Activated naive CD8-positive, alpha-beta T cell treated with anti-CD3 and anti-CD28 coated beads, Interleukin-2, amount 50 U/mL, for 16 hours (primary cell): ENCODE measurements around the gene FBXL5.
"Not testable (repeated sequence)": the region's sequence is repeated elsewhere in the genome, so short reads cannot be mapped to it uniquely, and the experiment has no call there.

ENCODE experiments used
- DNase-seq: peaks from one replicate; pipeline ENCODE4 v3.0.0-alpha.2; 2020; ENCODE audit warnings: low read depth, low spot score

The FBXL5 gene

DNA sequence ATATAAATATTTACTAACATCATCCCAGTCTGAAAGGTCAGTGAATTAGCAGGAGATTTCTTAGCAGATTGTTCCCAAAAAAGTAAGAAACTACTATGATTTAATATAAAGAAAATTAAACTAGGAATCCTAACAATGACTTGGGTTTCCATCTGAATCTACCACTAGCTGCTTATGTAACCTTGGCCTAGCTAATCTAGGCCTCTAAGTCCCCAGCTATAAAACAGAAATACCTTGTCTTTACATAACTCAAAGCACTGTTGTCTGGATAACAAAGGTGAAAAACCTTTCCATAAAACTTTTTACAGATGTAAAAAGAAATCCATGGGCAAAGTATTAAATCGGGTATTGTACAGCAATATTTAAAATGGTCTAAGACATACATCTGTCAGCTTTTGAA lies 3.0 kb downstream of the FBXL5 start:
- DNase-seq = no peak

DNA sequence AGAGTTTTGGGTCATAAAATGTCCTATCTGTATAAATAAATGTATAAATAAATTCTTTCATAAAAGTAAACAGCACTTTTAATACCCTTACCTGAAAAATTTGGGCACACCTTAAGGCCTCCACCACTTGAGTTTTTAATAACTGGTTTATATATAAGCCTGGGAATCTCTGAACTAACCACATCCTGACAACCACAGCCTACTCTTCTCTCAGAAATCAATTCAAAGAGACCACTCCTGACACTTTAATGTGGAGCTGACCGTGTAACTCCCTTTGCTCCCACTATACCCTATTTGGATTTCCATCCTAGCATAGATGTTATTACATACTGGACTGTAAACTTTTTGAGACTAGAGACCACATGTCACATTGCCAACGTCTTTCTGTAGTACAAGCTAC lies 3.5 kb downstream of the FBXL5 start:
- DNase-seq = no peak

DNA sequence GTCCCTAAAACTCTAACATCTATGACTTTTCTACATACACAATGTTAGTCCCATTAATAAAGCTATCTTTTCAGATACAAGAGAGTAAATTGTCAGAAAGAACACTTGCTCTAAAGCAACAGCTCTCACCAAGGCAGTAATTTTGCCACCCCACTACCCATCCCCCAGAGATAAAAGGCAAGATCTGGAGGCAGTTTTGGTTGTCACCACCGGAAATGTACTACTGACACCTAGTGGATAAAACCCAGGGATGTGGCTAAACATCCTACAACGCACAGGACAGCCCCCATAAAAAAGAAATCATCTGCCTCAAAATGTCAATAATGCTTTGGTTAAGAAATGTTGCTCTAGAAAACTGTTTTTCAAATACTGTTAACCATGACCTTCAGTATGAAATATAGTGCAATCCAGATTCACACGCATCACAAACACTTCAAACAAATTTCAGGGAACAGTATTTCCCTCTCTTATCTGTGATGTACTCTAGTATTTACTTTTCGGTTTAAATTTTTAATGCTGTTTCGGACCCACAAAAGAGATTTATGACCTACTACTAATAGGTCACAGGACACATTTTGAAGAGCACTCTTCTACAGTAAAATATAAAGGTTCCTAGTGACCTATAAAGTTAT lies 5.1 kb downstream of the FBXL5 start:
- DNase-seq = no peak

DNA sequence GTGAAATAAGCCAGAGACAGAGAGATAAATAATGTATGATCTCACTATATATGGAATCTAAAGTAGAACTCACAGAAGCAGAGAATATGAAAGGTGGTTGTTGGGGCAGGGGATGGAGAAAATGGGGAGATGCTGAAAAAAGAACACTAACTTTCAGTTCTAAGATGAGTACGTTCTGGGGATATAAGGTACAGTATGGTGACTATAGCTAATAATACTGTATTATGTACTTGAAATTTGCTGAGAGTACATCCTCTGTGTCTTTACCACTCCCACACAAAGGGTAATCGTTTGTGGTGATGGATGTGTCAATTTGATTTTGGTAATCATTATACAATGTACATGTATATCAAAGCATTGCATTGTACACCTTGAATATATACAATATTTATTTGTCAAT lies 6.6 kb downstream of the FBXL5 start:
- DNase-seq = no peak

DNA sequence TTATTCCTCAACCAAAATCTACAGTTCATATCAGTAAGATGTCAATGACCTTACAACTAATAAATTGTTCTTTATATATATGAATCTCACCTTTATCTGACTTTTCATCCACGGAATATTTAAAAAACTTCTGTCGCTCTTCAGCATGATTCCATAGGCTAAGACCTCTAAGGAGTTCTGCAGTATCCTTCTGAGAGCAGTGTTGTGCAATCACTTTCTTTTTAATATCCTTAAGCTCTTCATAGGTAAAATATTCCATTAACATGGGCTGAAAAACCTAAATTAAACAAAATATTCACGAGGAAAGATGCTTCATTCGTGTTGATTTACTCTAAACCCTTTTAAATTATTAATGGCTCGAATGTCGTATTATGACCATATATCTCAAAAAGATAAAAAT lies 16.7 kb downstream of the FBXL5 start:
- DNase-seq = no peak

DNA sequence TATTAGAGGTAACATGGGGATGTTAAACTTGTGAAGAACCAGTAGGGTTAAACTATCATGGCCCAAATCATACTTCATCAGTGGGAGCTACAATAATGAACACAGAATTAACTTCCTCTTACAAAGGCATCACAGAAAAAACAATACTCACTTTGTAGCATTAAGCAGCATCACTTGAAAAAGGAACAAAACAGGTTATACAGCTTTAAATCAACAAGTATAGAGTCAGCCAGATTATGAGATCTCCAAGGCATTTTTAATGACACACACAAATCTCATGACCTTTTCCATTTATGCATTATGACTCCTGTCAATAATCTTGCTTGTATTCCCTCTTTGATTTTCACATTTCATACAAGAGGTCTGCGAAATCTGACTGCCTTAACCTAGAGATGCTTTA lies 18.3 kb downstream of the FBXL5 start:
- DNase-seq = no peak

DNA sequence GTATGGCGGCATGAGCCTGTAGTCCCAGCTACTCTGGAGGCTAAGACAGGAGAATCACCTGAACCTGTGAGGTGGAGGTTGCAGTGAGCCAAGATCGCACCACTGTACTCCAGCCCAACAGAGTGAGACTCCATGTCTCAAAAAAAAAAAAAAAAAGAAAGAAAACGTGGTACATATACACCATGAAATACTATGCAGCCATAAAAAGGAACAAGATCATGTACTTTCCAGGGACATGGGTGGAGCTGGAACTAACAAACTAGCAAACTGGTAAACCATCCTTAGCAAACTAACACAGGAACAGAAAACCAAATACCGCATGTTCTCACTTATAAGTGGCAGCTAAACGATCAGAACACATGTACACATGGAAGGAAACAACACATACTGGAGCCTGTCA lies 37.8 kb downstream of the FBXL5 start:
- not testable (repeated sequence) for DNase-seq

DNA sequence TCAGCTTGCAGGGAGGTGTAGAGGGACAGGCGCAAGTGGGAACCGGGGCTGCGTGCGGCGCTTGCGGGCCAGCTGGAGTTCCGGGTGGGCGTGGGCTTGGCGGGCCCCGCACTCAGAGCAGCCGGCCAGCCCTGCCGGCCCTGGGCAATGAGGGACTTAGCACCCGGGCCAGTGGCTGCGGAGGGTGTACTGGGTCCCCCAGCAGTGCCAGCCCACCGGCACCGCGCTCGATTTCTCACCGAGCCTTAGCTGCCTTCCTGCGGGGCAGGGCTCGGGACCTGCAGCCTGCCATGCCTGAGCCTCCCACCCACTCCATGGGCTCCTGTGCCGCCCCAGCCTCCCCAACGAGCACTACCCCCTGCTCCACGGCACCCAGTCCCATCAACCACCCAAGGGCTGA lies 40.3 kb downstream of the FBXL5 start:
- not testable (repeated sequence) for DNase-seq

DNA sequence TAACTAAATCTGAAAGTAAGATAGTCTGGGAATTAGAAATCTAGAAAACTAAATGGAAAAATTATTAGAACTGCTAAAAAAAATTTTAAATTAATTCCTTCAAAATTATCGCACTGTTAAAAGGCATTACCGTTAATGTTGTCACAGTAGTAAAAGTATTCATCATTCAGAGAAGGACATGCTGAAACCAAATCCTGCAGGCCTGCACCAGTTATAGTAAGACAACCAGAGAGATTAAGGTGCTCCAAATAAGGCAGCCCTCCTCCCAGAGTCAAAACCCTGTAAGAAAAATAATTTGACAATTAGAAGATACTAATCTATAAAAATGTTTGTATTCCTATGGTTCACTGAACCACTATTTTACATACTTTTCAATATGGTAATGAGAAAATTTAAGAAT lies 43.0 kb downstream of the FBXL5 start:
- no peak for DNase-seq

DNA sequence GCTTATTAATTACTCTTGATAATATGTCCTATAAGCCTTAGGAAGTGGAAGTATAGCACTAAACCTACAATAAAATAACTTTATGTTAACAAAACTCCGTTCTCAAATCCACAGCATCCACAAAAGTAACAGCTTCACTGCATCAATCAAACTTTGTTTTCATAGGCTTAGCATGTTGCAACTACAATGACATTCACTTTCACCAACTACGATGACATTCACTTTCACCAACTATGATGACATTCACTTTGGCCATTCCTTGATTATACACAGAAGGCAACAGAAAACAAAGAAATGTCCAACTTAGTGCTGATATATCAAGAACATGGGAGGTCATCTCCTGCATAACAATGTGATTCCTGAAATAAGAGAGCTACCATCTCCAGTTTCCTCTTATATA lies 44.3 kb downstream of the FBXL5 start:
- DNase-seq = no peak

DNA sequence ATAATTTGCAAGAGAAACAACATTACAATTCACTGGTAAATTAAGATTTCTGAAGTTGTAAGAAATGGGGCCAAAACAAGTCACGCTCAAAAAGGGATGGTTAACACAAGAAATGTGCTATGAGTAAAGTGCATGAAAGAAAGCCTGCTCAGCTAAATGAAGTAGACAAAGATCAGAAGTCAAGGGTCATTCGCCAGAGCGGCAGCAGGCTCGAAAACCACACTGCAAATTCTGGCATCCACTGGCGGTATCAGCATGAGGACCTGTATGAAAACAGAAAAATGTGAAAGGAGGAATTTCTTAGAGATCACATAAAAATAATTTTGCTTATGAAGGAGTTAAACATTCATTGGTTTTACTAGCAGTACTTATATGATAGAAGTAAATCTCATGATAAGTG lies 49.6 kb downstream of the FBXL5 start:
- DNase-seq = no peak

DNA sequence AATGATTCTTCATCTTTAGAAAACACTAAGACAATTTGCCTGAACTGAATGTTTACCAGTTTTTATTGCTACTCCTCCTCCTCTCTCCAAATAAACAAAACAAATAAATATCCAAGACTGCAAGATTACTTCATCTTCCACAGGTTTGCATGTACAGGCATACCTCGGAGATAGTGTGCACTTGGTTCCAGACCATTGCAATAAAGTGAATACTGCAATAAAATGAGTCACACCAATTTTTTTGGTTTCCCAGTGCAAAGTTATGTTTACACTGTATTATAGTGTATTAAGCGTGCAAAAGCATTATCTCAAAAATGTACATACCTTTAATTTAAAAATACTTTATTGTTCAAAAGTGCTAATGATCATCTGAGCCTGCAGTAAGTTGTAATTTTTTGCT lies 53.3 kb downstream of the FBXL5 start:
- DNase-seq = no peak

DNA sequence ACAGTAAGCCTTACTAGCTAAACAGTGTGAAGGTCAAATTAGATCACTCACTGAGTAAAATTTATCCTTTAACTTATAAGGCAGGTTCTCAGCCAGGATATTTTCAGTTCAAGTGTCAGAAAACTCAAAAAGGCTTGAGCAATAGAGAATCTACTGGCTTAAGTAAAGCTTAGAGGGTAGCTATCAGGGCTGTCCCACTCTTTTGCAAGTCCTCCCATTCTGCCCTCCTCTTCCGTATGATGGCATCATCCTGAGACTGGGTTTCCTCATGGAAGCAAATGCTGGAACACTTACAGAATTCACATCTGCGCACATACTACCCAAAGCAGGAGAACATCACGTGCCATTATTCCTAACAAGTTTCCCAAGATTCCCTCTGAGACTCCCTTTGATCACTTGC lies 55.0 kb downstream of the FBXL5 start:
- DNase-seq = no peak

DNA sequence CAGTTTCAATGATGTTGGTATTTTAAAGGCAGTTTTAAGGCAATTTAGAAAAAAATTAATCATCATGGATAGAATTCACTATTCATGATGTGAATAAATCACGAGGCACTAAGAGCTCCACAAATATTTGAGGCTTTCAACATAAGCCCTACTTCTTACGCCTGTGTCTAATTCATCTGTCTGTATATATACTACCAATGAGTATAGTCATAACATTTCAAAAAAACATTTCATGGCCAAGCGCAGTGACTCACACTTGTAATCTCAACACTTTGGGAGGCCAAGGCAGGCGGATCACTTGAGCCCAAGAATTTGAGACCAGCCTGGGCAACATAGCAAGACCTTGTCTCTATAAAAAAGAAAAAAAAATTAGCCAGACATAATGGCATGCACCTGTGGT lies 56.5 kb downstream of the FBXL5 start:
- no peak for DNase-seq

DNA sequence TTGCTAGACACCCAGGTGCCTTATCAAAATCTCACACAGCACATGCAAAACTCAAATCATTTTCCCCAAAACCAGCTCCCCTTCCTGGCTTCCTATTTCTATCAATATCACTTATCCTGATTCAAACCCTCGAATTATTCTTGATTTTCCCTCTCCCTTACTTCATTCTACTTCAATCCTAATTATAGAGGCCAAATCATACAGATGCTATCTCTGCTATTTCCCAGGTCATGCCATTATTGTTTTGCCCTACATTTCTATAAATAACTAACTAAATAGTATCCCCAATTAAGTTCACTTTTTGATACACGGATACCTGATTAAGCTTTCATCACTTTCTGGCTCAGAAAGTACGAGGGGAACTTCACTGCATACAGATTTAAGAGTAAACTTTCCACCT lies 62.4 kb downstream of the FBXL5 start:
- DNase-seq = no peak

DNA sequence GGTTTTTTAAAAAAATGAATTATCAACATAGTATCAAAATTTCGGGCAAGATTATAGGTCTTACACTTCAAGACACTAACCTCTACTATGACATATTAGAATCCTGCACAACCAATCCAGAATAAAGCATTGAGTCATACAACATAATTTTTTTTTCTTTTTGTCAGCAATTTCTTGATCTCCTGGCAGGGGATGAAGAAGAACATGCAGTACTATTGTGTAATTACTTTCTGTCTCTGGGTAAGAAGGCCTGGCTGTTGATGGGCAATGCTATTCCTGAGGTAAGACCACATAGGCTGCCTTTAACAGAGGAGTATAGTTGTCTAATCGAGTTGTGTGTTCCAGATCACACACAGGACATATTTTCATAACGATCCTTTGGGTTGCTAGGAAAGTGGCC lies 67.5 kb downstream of the FBXL5 start:
- DNase-seq = no peak

DNA sequence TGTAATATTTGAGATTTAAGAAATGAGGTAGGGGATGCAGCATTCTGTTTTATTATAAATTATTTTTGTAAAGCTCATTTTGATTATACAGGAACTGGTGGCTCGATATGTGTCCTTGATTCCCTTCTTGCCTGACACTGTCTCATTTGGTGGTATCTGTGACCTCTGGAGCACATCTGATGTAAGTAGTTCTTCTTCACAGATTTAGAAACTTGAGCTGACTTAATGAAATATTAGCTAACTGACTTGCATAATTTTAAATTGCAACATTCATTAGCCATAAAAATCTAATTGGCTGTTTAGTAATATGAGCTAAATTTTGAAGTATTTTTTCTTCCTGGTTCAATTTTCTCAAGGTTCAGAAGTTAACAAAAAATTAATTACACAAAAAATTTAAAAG lies 69.1 kb downstream of the FBXL5 start:
- DNase-seq = no peak

DNA sequence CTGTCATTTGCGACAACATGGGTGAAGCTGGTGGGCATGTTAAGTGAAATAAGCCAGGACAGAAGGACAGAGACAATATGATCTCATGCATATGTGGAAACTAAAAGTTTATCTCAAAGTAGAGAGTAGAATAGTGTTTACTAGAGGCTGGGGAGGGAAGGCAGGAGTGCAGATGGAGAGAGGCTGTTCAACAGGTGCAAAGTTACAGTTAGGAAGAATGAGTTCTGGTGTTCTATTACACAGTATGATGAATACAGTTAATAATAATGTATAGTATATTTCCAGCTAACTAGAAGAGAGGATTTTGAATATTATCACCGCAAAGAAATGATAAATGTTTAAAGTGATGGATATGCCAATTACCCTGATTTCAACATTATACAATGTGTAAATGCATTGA lies 69.8 kb downstream of the FBXL5 start:
- no peak for DNase-seq

DNA sequence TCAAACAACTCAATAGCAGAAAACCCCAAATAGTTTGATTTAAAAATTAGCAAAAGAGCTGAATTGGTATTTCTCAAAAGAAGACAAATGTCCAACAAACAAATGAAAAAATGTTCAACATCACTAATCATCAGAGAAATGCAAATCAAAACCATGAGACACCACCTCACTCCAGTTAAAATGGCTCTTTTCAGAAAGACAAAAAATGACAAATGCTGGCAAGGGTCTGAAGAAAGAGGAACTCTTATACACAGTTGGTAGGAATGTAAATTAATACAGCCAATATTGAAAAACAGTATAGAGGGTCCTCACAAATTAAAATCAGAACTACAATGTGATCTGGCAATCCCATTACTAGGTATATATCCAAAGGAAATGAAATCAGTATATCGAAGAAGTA lies 70.4 kb downstream of the FBXL5 start:
- DNase-seq = no peak

DNA sequence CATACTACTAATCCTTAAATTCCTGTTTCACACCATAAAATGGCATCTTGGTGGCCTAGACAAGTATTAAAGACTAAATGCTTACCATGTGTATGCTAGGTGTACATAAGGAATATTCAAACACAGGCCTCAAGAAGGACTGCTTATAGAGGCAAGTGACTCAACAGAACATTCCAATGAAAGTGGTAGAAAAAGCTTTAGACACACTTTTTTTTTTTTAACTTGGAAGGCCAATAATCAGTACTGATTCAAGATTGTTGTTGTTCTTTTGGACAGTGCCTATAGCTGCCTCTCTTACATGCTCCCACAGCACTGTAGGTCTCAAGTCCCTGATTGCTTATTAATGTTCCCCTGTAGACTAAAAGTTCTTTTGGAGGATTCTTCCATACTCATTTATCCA lies 77.6 kb downstream of the FBXL5 start:
- no peak for DNase-seq

DNA sequence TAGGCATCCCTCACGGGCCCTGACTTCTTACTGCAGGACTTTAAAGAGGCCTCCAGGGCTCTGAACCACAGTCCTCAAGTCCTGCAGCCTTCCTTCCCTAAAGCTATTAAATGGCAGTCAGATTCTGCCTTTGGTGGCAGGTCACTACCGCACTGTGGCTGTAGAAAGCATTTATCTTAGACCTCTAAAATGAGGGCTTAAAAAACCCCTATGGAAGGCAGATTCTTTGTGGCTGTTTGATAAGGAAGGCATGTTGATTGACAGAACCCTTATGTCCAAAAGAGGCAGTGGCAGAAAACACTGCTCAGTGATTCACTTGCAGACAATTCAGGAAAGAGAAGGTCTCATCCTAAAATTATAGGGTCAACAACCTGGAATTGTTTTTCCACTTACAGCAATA lies 79.2 kb downstream of the FBXL5 start:
- DNase-seq = no peak

DNA sequence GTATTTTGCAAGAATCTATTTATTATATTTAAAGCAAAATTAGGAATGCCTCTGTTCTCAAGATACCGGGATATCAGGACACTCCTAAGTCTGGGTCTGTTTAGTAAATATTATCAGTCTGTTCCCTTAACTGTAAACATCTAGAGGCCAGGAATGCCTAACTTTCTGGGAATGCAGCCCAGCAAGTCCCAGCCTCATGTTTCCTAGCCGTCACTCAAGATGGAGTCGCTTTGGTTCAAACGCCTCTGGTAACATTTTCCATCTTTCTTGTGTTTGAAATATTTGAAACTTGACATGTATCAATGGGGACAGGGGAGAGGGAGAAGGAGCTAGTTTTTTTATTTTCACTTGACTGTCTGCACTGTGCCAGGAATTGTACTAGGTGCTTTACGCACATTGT lies 85.4 kb downstream of the FBXL5 start:
- no peak for DNase-seq

DNA sequence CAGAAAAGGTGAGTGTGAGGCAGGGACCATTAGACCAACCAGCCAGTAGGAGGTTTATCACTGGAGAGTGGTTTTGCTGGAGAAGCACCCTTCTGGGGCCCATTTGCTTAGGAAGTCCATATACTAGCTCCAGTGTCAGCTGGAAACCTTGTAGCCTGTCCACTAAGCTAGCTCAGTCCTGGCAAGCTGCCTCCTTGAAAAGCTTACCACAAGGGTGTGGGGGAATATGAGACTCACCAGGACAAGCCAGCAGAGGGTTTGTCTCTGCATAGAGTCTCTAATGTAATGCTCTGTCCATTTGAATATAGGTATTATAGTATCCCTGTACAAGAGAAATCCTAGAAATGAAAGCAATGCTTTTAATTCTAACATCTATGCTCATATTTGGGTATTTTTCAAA lies 86.3 kb downstream of the FBXL5 start:
- no peak for DNase-seq

DNA sequence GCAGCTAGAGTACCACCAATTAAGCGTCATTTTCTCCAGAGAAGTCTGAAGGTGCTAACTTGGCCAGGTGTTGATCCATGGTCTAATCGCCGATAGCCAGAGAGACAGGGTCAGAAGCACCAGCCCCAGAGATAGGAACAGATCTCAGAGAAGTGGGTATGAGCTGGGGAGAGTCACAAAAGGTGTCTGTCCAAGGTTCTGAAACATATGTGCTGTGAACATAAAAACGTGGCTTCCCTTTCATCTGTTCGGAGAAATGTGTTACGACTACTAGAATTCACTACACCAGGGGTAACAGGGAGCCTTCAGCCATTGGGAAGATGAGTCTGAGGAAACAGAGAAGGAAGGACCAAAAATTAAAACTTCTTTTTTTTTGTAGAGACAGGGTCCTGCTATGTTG lies 91.3 kb downstream of the FBXL5 start:
- DNase-seq = no peak

DNA sequence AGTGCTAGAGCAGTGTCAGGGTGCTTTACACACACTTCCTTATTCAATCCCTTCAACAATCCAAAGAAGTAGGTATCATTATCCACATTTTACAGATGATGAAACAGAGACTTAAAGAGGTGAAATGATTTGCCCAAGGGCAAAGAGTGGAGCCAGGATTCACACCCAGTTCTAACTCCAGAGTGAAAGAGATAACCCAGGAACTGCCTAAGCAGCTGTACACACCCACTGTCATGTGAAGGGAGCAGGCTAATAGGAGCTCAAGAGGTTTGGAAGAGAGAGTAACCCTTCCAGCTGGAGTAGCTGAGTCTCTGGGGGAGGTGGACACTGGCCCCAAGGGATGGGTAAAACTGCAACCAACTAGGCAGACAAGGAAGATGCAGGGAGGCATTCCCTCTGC lies 92.5 kb downstream of the FBXL5 start:
- no peak for DNase-seq
